ENCODE data around the gene MICAL3.
A peak's percentile ranks its signal among the peaks of the same experiment; 100 is the strongest.
"Not testable (repeated sequence)": the region's sequence is repeated elsewhere in the genome, so short reads cannot be mapped to it uniquely, and the experiment has no call there.

The MICAL3 gene

DNA sequence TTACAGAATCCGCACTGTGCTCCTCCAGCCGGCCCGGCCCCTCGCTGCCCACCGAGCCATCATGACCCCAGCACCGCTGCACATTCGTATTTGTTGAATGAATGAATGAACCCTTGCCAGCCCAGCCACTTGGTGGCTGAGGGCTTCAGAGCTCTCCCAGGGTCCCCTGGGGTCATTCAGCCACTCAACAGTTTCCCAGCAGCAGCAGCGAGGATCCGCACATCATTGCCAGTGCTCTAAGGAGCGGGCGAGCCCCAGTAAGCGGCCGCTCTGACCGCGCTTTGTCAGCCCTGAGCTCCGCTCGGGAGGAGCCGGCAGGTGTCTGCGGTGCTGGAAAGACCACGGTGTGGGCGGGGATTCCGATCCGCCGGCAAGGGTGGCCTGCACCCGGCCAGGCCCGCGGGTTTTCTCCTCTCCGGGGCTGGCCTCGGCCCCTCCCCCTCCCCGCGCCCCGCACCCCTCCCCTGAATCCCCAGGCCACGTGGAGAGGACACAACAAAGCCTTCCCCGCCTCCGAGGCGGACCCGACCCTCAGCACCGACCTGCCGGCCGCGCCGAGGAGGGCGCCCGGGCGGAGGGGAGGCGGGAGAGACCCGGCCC lies 250.7 kb downstream of the MICAL3 start:
- DNase-seq: peak; percentile 67

DNA sequence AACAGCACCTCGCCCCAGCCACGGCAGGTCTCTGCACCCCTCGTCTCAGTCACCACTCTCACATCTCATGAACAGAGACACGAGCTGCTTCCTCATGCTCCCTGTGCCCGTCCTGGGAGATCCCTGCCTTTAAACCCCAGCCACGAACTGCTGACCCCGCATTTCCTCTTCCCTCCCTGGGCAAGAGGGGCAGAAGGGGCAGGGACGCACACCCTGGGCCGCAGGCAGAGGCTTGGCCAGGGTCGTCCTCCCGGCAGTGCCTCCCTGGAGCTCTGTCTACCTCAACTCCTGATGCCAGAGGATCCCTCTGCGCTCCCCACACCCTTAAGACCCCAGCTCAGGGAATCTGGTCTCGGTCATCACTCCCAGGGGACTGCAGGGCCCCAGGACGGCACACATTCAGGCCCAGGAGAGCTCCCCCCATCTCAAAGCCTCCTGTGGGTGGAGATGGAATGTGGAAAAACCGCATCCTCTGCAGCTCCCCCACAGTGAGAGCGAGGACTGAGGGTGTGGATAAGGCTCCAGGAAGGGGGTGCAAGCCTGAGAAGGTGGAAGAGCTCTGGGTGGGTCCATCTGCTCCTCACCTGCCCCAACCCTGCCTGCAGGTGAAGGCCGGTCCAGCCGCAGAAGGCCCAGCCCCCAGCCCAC lies 251.3 kb downstream of the MICAL3 start:
- DNase-seq: no peak

DNA sequence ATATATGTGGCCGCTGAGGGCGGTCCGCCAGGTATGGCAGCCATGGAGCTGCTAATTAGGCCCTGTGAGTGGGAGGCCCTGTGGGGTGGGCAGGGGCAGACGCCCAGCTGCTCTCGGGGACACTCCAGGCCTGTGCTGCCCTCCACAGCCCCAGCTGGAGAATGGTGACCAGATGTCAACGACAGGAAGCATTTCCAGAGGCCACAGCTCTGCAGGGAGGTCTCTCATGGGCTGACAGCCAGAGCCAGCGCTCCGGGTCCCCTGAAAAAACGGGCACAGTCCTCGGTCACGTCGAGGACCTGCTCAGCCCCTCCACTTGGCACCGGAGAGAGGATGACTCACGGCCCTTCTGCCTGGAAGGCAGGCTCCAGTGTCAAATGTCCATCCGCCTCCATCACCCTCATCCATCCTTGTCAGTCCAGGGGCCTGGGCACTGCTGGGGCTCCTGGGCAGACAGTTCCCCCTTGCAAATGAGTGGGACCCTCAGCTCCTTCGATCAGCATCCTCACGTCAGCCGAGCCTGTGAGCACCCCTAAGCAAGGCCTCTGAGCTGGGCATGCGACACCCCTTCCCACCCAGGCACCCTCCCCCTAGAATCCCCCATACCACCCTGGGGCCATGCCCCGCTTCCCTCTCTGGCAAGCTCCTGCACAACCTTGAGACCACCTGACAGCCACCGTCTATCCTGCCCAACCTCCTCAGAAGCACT lies 252.0 kb downstream of the MICAL3 start:
- DNase-seq: no peak

DNA sequence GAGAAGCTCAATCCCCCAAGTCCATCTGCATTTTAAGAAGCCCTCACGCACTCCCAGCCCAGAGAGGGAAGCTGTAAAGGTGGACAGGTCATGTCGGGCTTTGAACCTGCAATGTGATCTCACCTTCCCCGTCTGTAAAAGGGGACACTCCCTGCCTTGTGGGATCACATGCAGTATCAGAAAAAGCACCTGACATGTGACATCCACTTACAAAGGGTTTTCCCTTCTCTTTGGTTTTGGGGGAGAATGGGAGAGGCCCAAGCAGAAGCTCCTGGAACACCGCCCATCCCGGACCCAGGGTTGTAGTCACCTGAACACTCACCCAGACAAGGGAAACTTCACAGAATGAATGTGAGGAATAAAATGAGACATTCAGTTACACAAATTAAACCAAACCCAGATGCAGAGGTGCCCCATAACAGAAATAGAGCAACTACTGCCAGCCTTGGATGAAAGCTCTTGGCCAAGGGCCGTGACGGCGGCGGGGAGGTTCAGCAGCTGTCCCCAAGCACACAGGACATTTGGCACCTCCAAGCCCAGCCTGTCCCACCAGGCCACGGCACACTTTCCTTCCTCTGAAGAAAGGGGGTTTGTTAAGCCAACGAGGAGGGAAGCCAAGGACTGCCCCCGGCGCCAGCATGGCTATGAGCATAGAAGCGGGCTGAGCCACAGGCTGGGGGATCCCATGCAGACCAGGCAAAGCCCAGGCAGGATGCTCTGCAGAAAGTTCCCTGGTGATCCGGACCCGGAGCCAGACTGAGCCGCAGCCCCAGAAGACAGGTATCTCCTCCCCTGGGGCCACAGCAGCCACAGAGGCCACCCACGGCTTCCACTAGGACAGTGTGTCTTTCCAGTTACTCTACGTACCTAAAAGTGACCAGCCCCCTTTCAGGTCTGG lies 253.9 kb downstream of the MICAL3 start:
- DNase-seq: no peak

DNA sequence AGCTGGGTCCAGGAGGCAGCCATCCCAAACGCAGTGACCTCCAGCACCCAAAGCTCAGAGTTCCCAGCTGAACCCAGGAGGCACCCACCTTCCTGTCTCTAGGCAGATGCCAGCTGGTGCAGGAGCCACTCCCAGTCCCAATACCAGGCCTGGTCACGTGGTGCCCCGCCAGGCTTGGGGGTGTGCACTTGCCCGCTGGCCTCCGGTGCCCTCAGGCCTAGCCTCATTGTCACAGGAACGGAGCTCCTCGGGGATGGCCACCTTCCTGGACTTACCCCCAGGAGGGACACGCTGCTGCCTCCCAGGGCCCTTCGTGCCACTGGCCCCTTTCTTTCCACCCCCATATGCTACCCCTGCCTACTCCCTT lies 254.7 kb downstream of the MICAL3 start:
- DNase-seq: no peak

DNA sequence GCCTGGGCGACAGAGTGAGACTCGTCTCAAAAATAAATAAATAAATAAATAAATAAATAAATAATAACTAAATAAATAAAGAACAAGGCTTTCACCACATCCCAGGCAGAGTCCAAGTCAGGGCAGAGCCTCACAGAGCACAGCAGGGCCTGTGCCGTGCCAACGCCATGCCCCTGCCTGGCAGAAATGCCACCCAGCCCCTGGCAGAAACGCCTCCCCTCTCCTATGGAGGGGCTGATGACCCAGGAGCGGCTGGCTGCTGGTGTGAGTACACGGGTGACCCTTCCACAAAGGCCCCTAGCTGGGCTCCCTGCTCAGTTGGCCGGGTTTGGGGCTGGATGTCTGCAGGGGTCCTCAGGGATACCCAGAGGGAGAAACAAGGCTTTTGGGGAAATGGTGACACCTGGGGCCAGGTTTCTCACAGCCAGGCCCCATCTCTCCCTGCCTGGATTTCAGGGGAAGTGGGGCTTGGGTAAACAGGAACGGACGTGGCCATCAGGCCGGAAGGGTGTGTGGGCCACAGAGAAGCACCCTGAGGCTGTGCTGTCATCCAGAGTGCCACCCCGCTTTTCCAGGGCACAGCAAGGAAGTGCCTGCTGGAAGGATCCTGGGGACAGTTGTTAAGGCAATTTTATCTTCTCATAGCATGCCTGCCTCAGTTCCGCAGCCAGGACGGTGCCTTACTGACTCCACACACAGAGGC lies 255.2 kb downstream of the MICAL3 start:
- no peak for DNase-seq

DNA sequence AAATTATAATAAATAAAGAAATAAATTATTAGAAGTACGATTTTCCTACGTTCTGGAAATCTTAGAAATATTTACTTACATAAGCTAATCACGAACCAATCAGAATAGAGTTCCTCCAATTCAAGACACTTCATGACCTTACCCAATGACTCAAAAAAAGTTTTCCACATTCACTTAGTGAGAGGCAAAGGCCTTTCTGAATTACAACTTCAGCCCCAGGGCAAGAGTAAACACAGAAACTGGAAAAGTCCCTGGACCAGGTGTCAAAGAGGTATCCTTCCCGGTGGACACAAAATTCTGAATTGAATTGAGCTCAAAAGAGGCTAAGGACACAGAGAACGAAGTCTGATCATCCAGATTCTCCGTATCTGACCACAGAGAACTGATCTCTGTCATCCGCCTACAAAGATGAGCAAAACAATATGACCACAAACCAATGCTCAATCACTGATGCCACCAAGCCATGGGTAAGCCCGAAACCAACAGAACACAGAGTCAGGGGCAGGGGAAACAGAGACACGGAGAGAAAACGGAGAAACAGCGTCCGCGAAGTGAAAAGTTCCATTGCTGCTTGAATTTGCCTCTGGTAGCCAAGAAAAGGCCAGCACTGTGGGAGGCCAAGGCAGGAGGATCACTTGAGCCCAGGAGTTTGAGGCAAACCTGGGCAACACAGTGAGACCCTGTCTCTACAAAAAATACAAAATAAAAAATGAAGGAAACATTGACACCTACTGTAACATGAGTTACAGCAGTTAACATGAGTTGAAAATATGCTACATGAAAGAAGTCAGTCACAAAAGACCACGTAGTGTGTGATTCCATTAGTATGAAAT lies 256.9 kb downstream of the MICAL3 start:
- no peak for DNase-seq

DNA sequence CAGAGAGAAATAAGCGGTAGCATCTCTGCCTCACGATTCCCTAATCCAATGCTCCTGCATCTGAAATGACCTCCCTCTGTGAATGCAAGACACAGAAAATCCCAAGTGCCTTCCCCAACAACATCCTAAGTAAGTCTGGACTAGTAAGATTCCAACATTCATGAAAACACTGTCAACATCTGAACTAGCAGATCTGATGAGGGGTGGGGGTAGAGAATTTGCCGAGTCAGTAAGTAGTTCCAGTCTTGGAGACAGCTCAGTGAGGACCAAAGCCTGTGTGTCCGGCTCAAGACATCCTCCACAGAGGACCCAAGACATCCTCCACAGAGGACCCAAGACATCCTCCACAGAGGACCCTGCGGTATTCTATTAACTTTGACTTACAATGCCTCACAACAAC lies 259.5 kb downstream of the MICAL3 start:
- not testable (repeated sequence) for DNase-seq

DNA sequence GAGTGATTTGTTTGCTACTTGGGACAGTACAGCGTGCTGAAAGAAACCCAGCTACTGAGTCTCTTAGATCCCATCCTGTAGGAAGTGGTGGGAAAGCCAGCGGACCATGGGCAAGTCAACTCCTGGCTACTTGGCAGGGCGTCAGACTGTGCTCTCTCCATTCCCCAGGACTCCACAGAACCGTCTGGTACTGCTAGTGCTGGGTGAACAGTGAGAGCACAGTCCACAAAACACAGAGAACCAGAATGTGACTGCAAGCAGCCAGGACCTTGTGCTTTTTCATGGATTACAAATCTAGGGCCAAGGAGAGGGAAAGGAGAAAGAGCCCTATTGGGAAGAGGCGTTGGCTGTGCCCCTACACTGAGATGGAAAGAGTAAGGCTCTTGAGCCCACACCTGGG lies 260.3 kb downstream of the MICAL3 start:
- DNase-seq: no peak

DNA sequence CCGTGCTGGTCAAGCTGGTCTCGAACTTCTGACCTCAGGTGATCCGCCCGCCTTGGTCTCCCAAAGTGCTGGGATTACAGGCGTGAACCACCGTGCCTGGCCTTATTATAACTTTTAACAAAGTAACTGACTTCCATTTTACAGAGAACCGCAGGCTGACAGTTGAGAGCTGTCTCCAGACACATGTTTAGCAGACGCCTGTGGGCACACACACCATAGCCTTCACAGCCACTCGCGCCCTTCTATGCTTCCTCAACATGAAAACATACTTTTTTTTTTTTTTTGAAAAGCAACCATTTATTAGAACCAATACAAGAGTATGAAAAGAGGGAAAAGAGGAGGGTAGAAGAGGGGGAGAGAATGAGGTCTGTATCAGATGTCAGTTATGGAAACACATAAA lies 260.9 kb downstream of the MICAL3 start:
- DNase-seq: not testable (repeated sequence)

DNA sequence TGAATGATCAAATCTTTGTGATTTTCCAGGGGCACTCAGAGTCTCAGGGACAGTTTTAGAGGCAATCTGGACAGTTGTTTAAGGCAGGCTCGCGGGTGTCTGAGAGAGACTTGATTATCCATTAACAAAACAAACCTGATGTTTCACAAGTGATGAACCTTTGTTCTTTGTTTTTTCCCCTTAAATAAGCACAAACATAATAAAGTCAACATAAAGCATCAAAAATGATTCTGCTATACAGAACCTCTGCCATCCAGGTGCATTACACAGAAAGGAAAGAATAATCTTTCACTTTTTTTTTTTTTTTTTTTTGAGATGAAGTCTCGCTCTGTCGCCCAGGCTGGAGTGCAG lies 263.2 kb downstream of the MICAL3 start:
- DNase-seq: no peak

DNA sequence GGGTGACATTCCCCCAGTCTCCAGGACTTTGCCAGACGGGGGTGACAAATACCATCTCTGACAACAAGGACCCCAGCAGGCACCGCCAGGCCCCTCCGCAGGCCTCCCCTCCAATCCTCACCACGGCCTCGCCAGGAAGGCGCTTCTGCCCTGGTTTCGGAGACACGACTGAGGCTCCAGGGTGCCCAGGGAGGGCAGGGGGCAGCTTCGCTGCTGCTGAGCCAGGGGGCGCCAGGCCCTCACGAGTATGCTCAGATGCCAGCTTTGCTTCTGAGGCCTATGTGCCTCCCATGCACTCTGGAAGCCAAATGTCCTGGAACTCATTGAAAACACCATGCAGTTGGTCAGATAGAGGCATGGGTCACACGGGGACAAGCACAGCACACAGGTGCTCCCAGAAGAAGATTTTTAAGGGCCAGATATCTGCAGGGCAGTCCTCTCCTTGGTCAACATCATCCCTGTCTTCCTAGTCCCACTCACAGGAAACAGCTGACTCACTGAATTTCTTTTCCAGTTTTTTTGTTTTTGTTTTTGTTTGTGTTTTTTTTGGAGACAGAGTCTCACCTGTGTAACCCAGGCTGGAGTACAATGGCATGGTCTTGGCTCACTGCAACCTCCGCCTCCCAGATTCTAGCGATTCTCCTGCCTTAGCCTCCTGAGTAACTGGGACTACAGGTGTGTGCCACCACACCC lies 270.0 kb downstream of the MICAL3 start:
- no peak for DNase-seq

DNA sequence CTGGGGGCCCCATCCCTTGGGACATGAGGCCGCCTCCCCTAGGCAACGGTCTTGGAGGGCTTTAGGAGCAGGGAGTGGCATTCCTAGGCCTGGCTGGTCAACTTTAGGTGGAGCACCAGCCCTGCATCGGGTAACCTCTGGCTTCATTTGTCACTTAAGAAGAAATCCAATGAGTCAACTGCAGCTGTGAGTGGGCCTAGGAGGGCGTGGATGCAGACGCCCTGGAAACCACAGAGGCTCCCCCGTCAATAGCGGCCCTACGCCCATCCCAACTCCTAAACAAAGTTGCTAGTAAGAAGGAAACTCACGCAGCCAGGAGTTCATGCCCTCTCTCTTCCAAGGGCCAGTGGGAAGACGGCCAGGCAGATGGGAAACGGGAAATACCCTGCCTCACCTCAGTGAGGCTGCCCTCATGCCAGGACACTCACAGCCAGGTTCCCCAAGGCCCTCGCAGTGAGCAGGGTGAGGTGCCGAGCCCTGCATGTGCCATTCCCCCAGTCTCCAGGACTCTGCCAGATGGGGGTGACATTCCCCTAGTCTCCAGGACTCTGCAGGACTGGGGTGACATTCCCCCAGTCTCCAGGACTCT lies 270.9 kb downstream of the MICAL3 start:
- DNase-seq: no peak

DNA sequence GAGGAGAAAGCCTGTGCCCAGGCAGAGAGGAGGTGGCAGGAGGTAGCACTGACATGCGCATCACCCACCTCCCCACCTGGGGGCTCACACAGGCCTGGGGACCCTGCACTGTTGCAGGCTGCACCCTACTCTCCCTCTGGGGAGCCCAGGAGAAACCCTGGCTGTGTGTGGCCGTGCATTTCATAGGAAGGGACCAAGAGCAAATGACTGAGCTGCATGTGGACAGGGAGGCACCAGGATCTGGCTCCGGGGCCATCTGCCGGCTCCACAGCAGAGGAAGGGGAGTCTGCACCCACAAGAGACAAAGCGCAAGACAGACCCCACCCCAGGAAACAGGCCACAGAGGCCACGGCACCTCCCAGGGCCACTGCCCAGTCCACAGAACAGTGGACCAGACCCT lies 272.8 kb downstream of the MICAL3 start:
- DNase-seq: no peak

DNA sequence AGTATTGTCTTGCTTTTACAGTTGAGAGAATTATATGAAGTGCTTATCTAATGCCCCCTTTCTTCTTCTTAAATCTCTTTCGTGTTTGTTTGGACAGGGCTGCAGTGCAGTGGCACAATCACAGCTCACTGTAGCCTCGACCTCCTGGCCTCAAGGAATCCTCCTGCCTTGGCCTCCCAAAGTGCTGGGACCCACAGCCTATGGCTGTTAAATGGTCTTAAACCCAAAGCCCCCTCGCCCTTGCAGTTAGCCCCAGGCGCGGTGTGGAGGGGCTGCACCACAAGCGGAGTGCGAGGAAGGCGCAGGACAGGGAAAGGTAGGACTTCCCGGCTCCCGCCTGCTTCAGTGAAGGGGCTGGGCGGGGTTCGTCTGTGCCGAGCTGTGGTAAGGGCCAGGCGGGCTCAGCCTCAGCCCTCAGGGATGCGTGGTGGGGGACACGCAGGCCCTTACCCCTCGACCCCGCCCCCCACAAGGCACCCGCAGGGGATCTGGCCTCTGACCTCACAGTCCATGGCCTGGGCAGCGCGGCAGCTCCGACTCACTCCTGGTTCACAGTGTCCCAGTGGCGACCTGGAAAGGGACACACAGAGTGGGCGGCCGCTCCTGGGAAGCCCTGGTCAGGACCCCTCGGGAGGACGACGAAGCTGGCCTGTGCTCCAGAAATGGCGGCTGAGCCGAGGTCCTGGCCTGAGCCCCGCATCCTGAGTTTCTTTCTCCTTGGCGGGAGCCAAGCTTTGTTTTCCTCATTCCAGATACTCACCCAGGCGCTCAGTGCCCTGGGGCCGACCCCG lies 274.6 kb downstream of the MICAL3 start:
- DNase-seq: no peak

DNA sequence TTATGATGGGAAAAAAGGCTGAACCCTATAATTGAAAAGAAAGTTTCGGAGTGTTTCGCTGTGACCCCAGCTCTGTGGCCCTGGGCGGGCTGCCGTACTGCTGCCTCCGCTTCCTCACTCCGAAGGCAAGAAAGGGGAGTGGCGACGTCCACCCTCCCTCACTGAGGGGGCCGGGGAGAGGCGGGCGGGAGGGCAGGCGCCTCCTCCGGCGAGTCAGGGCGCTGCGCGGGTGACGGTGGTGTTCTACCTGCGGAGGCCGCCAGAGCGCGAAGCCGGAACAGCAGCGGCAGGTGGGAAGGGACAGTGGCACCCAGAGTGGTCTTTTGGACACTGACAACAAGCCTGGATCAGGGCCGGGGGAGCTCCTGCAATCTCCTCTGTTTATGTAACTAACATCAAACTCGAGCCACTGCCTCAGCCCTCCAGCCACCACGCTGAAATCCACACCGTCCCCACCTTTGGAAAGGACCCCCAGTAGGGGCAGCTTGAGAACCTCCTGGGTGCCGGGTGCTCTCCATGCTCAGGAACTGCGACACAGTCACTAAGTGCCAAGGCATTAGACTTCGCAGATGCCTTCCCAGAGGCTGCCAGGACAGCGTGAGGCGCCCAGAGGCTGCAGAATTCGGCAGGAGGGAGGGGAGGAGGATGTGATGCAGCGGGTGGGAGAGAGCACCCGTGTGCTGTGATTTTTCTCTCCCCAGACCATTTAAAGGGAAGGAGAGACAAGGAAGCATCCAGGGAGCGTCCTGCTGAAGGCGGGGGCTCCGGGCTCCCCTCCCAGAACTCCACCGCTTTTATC lies 275.6 kb downstream of the MICAL3 start:
- DNase-seq: no peak

DNA sequence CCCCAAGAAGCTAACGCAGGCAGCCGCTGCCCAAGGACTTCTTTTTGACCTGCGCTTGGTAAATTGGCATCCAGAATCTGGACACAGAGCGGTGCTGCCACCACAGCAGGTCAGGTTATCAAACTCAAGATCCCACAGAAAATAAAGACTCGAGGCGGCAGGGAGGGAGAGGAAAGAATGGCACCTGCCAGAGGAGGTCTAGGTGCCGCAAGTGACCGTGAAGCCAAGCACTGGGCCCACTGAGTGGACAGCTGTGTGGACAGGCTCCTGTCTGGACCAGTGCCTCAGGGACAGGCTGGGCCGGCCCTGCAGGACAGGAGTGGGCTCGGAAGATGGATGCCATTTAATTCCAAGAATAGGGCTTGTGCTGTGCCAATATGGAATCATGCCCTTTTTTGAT lies 277.4 kb downstream of the MICAL3 start:
- DNase-seq: no peak

DNA sequence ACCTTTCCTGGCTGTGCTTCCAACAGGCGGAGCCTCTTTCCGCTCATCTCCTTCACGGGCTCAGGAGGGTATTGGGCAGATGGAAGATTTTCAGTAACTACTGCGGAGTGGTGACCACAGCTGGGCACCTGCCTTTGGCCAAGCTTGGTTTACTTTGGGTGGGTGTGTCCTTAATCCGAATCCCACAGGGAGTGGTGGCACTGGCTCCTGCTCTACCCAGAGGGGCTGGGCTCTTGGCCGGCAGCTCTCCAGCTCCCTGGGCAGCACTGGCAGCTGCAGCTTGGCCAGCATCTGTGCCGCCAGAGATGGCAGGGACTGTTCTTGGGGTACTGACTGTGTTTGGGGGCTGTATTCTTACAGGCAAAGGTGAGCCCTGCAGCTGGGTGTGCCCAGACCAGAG lies 279.9 kb downstream of the MICAL3 start:
- DNase-seq: no peak
